PFSK-1 (cell line): ENCODE data around the gene DENND1B.

ENCODE experiments used
- POLR2AphosphoS5 ChIP-seq: IDR thresholded peaks from 2 replicates; pipeline ENCODE4 v1.6.1; 2012; ENCODE audit warnings: low read depth, mild to moderate bottlenecking, control low read depth, low read length, moderate library complexity
- REST ChIP-seq, 2 experiments: IDR thresholded peaks; 2 replicates each; pipeline versions ENCODE4 v1.6.1 to v1.8.0; 2011 to 2012; ENCODE audit warnings: low read depth in 2 of 2, low read length in 2 of 2, control low read depth in 1 of 2, inconsistent platforms in 1 of 2, mild to moderate bottlenecking in 1 of 2, moderate library complexity in 1 of 2; ENCODE audit not compliant: insufficient read depth in 1 of 2

GRCh38 chr1:197618061-197618460 is 157.2 kb downstream of the DENND1B start:
- TF ChIP-seq POLR2AphosphoS5 (no peak), REST (IDR thresholded peaks at IDR 0.05; ENCODE audit: insufficient read depth in 1 of 2, low read depth in 2 of 2, low read length in 2 of 2) (no peak)
